PC-9 (cell line): ENCODE results near the gene TMEM135.

ENCODE experiments used
- CTCF ChIP-seq: fragments of 200-600 bp; sonication (generic); conservative IDR thresholded peaks from 2 replicates; pipeline ENCODE4 v1.6.1; 2017; ENCODE audit warnings: mixed run types, antibody characterized with exemption, mild to moderate bottlenecking, moderate library complexity
- EZH2 ChIP-seq: fragments of 200-600 bp; sonication (generic); IDR thresholded peaks from 2 replicates; pipeline ENCODE4 v1.8.0; 2017; ENCODE audit warnings: antibody characterized with exemption, low read depth

- TF ChIP-seq CTCF = no peak
- no peak for TF ChIP-seq EZH2
Measured at GRCh38 chr11:87137711-87138110, 100.0 kb downstream of the TMEM135 start.
